ENCODE results near the gene MTMR3. TPM values are rescaled to one million over a fixed set of nuclear protein-coding genes. Genes with fewer than 3 reads are reported as not detected.

MTMR3 gene
- total RNA-seq, 2 experiments from 2014 or later, result 57.8 to 60.6 TPM

DNA sequence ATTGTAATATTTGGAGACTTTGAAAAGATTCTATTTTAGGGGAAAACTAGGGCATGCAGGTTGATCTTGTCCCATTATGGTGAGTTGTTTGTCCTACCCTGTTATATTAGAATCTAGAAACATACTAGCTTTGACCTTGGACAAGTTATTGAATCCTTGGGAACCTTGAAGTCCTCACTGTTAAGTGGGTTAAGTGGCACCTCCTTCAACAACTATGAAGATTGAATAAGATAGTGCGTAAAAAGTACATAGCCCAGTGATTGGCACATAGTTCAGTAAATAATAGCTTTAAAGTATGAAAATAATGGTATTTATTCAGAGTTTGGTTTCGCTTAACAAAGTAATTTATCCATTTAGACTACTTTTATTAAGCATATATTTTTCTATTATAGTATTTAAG lies 51.6 kb downstream of the MTMR3 start:
- Histone ChIP-seq H3K27ac (ENCODE audit: low read depth in 1 of 2, low read length in 2 of 2) (no peak overlapping the region), H3K4me3 (ENCODE audit: low read length) (no peak overlapping the region), H3K4me1 (ENCODE audit: insufficient read depth, low read length) (peaks cover 6% of the 10 kb centered on the region), H3K27me3 (ENCODE audit: control insufficient read depth in 1 of 2, insufficient read depth in 2 of 2, low read length in 2 of 2) (no peaks in the 10 kb centered on the region), H3K36me3 (ENCODE audit: insufficient read depth, low read length) (no peaks in the 10 kb centered on the region), H3K9me3 (ENCODE audit: control insufficient read depth in 1 of 2, insufficient read depth in 1 of 2, low read length in 2 of 2) (no peaks in the 10 kb centered on the region)
- ATAC-seq (ENCODE audit: poor library complexity) (no peak), DNase-seq (no peak)
- ChIA-PET CTCF (no interaction called here), POLR2A (no interaction called here)
- Mint-ChIP-seq H3K4me1 (ENCODE audit: low read depth) (peaks cover 56% of the 10 kb centered on the region), H3K27me3 (no peaks in the 10 kb centered on the region), H3K27ac (no peak overlapping the region), H3K9me3 (no peaks in the 10 kb centered on the region), H3K36me3 (ENCODE audit: low read depth) (peaks cover 5% of the 10 kb centered on the region), H3K4me3 (no peak overlapping the region)
- TF ChIP-seq, protein P1, sequence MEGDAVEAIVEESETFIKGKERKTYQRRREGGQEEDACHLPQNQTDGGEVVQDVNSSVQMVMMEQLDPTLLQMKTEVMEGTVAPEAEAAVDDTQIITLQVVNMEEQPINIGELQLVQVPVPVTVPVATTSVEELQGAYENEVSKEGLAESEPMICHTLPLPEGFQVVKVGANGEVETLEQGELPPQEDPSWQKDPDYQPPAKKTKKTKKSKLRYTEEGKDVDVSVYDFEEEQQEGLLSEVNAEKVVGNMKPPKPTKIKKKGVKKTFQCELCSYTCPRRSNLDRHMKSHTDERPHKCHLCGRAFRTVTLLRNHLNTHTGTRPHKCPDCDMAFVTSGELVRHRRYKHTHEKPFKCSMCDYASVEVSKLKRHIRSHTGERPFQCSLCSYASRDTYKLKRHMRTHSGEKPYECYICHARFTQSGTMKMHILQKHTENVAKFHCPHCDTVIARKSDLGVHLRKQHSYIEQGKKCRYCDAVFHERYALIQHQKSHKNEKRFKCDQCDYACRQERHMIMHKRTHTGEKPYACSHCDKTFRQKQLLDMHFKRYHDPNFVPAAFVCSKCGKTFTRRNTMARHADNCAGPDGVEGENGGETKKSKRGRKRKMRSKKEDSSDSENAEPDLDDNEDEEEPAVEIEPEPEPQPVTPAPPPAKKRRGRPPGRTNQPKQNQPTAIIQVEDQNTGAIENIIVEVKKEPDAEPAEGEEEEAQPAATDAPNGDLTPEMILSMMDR (IDR thresholded peaks at IDR 0.05), result no peak
- intact Hi-C loops (cut with DNase I, micrococcal nuclease), result no loop called here

GRCh38 chr22:29936186-29936585 lies 53.2 kb downstream of the MTMR3 start:
- ChIA-PET POLR2A (no interaction called here), CTCF (no interaction called here)
- Mint-ChIP-seq H3K36me3 (ENCODE audit: low read depth) (peaks cover 21% of the 10 kb centered on the region), H3K9me3 (peaks cover 2% of the 10 kb centered on the region), H3K4me3 (no peak overlapping the region), H3K27me3 (no peaks in the 10 kb centered on the region), H3K27ac (no peak overlapping the region), H3K4me1 (ENCODE audit: low read depth) (peaks cover 60% of the 10 kb centered on the region)
- no peak for ATAC-seq (ENCODE audit: poor library complexity)
- Histone ChIP-seq H3K36me3 (ENCODE audit: insufficient read depth, low read length) (no peaks in the 10 kb centered on the region), H3K27me3 (ENCODE audit: control insufficient read depth in 1 of 2, insufficient read depth in 2 of 2, low read length in 2 of 2) (no peaks in the 10 kb centered on the region), H3K4me1 (ENCODE audit: insufficient read depth, low read length) (no peaks in the 10 kb centered on the region), H3K9me3 (ENCODE audit: control insufficient read depth in 1 of 2, insufficient read depth in 1 of 2, low read length in 2 of 2) (no peaks in the 10 kb centered on the region), H3K4me3 (ENCODE audit: low read length) (no peak overlapping the region), H3K27ac (ENCODE audit: low read depth in 1 of 2, low read length in 2 of 2) (no peak overlapping the region)
- no peak for DNase-seq
- intact Hi-C loops (cut with DNase I, micrococcal nuclease), result no loop called here
- TF ChIP-seq, protein P1 (IDR thresholded peaks at IDR 0.05), result no peak

- ChIA-PET CTCF (no interaction called here), POLR2A (no interaction called here)
- H3K4me1 Mint-ChIP-seq (ENCODE audit: low read depth), result peaks cover 56% of the 10 kb centered on the region
- Histone ChIP-seq H3K9me3 (ENCODE audit: control insufficient read depth in 1 of 2, insufficient read depth in 1 of 2, low read length in 2 of 2) (no peaks in the 10 kb centered on the region), H3K27me3 (ENCODE audit: control insufficient read depth in 1 of 2, insufficient read depth in 2 of 2, low read length in 2 of 2) (no peaks in the 10 kb centered on the region), H3K36me3 (ENCODE audit: insufficient read depth, low read length) (no peaks in the 10 kb centered on the region), H3K4me1 (ENCODE audit: insufficient read depth, low read length) (no peaks in the 10 kb centered on the region), H3K27ac (ENCODE audit: low read depth in 1 of 2, low read length in 2 of 2) (no peak overlapping the region), H3K4me3 (ENCODE audit: low read length) (no peak overlapping the region)
- H3K27ac Mint-ChIP-seq, result no peak overlapping the region
- ATAC-seq (ENCODE audit: poor library complexity) (no peak), DNase-seq (peak in 2 of 14 experiments; percentile 8 to 27)
- H3K36me3 Mint-ChIP-seq (ENCODE audit: low read depth), result peaks cover 21% of the 10 kb centered on the region
- intact Hi-C loops (cut with DNase I, micrococcal nuclease), result no loop called here
- peaks cover 5% of the 10 kb centered on the region for H3K9me3 Mint-ChIP-seq
- TF ChIP-seq, protein P1 (IDR thresholded peaks at IDR 0.05), result no peak
- no peaks in the 10 kb centered on the region for H3K27me3 Mint-ChIP-seq
- H3K4me3 Mint-ChIP-seq, result no peak overlapping the region
These were observed 55.1 kb downstream of the MTMR3 start for GRCh38 chr22:29937940-29938693.

All from CD4-positive, alpha-beta T cell (primary cell).